Glutamatergic neuron (in vitro differentiated cells): Measurements from ENCODE around the gene IGLL5. TPM values are rescaled to one million over a fixed set of nuclear protein-coding genes. Genes with fewer than 3 reads are reported as not detected.

ENCODE experiments used
- DNase-seq: peaks from one replicate; pipeline ENCODE4 v3.0.0; 2022
- H3K27ac Mint-ChIP-seq: one replicate; pipeline ENCODE4 v1.8.0; 2020; ENCODE audit warnings: mild to moderate bottlenecking, mixed read lengths, inconsistent platforms; ENCODE audit not compliant: unreplicated experiment
- H3K27me3 Mint-ChIP-seq: one replicate; pipeline ENCODE4 v1.8.0; 2020; ENCODE audit warnings: mild to moderate bottlenecking, moderate library complexity, mixed read lengths, inconsistent platforms; ENCODE audit not compliant: unreplicated experiment
- H3K36me3 Mint-ChIP-seq: one replicate; pipeline ENCODE4 v1.8.0; 2020; ENCODE audit warnings: mild to moderate bottlenecking, mixed read lengths, inconsistent platforms; ENCODE audit not compliant: unreplicated experiment
- H3K4me1 Mint-ChIP-seq: one replicate; pipeline ENCODE4 v1.8.0; 2020; ENCODE audit warnings: mild to moderate bottlenecking, low read depth, mixed read lengths, inconsistent platforms; ENCODE audit not compliant: unreplicated experiment
- H3K4me3 Mint-ChIP-seq: one replicate; pipeline ENCODE4 v1.8.0; 2020; ENCODE audit warnings: mild to moderate bottlenecking, mixed read lengths, inconsistent platforms; ENCODE audit not compliant: unreplicated experiment
- H3K9me3 Mint-ChIP-seq: one replicate; pipeline ENCODE4 v1.8.0; 2020; ENCODE audit warnings: mild to moderate bottlenecking, moderate library complexity, mixed read lengths, inconsistent platforms; ENCODE audit not compliant: unreplicated experiment
- total RNA-seq: library from RNA; stranded (reverse); fragmentation: NEBNext Ultra II Directional; extraction: Animal tissue kit (Norgen Biotek cat#: 25700); gene quantifications from one replicate; pipeline ENCODE4 v1.2.1, GENCODE V29; 2021; ENCODE audit not compliant: unreplicated experiment
- TF ChIP-seq, protein P1 (sequence below): fragments of 200-600 bp; sonication (generic); IDR thresholded peaks from one replicate; pipeline ENCODE4 v1.5.0; 2021; ENCODE audit not compliant: partially characterized antibody, unreplicated experiment

IGLL5 gene
- total RNA-seq, 1 donor from 2014 or later = not detected

GRCh38 chr22:22935546-22936157 is 48.0 kb downstream of the IGLL5 start:
- H3K4me3 Mint-ChIP-seq = no peak overlapping the region
- no peak overlapping the region for H3K27ac Mint-ChIP-seq
- TF ChIP-seq, protein P1, sequence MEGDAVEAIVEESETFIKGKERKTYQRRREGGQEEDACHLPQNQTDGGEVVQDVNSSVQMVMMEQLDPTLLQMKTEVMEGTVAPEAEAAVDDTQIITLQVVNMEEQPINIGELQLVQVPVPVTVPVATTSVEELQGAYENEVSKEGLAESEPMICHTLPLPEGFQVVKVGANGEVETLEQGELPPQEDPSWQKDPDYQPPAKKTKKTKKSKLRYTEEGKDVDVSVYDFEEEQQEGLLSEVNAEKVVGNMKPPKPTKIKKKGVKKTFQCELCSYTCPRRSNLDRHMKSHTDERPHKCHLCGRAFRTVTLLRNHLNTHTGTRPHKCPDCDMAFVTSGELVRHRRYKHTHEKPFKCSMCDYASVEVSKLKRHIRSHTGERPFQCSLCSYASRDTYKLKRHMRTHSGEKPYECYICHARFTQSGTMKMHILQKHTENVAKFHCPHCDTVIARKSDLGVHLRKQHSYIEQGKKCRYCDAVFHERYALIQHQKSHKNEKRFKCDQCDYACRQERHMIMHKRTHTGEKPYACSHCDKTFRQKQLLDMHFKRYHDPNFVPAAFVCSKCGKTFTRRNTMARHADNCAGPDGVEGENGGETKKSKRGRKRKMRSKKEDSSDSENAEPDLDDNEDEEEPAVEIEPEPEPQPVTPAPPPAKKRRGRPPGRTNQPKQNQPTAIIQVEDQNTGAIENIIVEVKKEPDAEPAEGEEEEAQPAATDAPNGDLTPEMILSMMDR = peak; percentile 13
- H3K4me1 Mint-ChIP-seq = no peaks in the 10 kb centered on the region
- peaks cover 7% of the 10 kb centered on the region for H3K27me3 Mint-ChIP-seq
- H3K36me3 Mint-ChIP-seq = no peaks in the 10 kb centered on the region
- DNase-seq = no peak
- peaks cover 2% of the 10 kb centered on the region for H3K9me3 Mint-ChIP-seq

- peaks cover 7% of the 10 kb centered on the region for H3K27me3 Mint-ChIP-seq
- TF ChIP-seq, protein P1 = no peak
- no peak for DNase-seq
- peaks cover under 1% of the 10 kb centered on the region for H3K9me3 Mint-ChIP-seq
- H3K27ac Mint-ChIP-seq = no peak overlapping the region
- no peaks in the 10 kb centered on the region for H3K4me1 Mint-ChIP-seq
- no peaks in the 10 kb centered on the region for H3K36me3 Mint-ChIP-seq
- H3K4me3 Mint-ChIP-seq = no peak overlapping the region
Observed at GRCh38 chr22:22936180-22936914, 48.7 kb downstream of the IGLL5 start.

- TF ChIP-seq, protein P1 = no peak
- H3K9me3 Mint-ChIP-seq = no peaks in the 10 kb centered on the region
- peaks cover 7% of the 10 kb centered on the region for H3K27me3 Mint-ChIP-seq
- no peaks in the 10 kb centered on the region for H3K4me1 Mint-ChIP-seq
- H3K27ac Mint-ChIP-seq = no peak overlapping the region
- H3K4me3 Mint-ChIP-seq = no peak overlapping the region
- H3K36me3 Mint-ChIP-seq = no peaks in the 10 kb centered on the region
- DNase-seq = no peak
Observed at GRCh38 chr22:22936915-22937656, 49.5 kb downstream of the IGLL5 start.

DNA sequence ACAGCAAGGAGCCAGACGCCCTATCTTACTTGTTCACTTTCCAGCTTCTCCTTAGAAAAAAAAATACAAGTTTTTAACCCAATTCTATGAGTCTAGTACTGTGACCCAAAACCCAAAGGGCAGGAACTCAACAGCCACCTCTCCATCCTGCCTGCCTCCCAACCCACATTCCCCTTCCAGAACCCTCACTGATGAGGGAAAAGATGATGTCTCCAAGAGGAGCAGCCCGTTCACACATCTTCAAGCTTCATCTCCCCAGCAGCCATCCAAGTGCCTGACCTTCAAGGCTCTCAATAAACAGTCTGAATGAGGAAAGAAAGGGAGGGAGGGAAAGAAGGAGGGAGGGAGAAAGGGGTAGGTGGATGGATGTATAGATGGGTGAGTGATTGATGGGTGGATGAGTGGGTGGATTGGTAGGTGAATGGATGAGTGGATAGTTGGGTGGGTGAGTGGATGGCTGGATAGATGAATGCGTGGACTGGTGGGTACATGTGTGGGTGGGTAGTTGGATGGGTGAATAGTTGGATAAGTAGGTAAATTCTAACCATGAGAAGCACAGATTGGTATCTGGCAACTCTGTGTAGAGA is 50.4 kb downstream of the IGLL5 start:
- Mint-ChIP-seq H3K9me3 (no peaks in the 10 kb centered on the region), H3K4me3 (no peak overlapping the region), H3K36me3 (no peaks in the 10 kb centered on the region), H3K27me3 (peaks cover 7% of the 10 kb centered on the region), H3K27ac (no peak overlapping the region), H3K4me1 (no peaks in the 10 kb centered on the region)
- TF ChIP-seq, protein P1 = no peak
- no peak for DNase-seq
